IPS-NIHi7 (cell line): ENCODE measurements around the gene DYSF.
A peak's percentile ranks its signal among the peaks of the same experiment; 100 is the strongest.
"Not testable (repeated sequence)": the region's sequence is repeated elsewhere in the genome, so short reads cannot be mapped to it uniquely, and the experiment has no call there.

Experiments
- DNase-seq: peaks from one replicate; pipeline ENCODE4 v3.0.0; 2012; ENCODE audit warnings: mixed read lengths; ENCODE audit errors: extremely low spot score

The DYSF gene

DNA sequence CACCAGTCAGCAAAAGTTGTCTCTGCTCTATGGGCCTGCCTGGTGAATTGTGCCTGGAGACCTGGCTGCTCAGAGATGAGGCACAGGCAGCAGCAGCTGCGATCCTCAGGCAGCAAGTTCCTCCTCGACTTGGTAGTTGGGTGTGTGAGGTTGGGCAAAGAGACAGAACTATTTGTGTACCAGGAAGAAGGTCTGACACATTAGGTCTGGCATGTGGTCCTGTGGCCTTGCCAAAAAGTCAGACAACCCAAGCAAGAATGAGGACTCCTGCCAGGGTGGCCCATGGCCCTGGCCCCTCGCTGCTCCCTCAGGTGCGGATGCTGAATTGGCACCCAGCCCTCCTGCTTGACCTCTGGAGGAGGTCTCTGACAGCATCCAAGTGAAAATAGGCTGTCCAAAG is 192.7 kb downstream of the DYSF start:
- DNase-seq = no peak

DNA sequence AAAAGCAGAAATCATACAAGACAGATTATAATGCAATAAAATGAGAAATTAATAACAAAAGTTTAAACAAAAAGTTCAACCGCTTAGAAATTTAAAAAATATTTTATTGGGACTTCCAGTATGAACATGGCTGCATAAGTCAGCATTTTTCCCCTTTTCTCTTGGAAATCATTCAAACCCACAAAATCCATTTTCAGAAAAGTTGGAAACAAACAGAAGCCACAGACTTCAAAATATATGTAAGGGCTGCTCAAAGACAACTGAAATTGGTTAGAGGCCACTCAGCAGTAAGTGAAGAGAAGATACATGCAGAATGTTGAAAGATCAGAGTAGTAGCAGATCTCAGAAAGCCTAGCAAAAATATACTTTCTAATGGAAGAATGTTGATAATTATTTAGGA is 194.0 kb downstream of the DYSF start:
- no peak for DNase-seq

DNA sequence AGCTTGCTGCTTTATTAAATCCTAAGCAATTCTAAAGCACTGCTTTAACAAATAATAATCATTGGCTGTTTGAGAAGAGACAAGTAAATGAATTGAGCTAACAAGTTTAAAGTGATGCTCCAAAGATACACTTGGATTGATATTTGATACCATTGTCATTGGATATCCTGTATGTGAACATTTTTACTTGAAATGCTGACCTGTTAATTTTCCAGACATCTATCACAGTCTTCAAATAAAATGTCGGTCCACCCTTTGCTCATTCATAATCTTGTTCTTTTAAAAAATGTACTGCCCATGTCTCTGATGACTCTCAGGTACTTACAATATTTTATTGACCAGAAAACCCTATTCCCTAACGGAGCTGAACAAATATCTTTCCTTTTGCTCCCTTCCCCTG is 202.1 kb downstream of the DYSF start:
- no peak for DNase-seq

DNA sequence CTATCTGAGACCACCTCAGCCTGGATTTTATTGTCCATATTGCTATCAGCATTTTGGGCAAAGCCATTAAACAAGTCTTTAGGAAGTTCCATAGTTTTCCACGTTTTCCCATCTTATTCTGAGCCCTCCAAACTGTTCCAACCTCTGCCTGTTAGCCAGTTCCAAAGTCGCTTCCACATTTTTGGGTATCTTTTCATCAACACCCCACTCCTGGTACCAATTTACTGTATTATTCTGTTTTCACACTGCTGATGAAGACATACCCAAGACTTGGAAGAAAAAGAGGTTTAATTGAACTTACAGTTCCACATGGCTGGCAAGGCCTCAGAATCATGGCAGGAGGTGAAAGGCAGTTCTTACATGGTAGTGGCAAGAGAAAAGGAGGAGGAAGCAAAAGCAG is 204.9 kb downstream of the DYSF start:
- not testable (repeated sequence) for DNase-seq

DNA sequence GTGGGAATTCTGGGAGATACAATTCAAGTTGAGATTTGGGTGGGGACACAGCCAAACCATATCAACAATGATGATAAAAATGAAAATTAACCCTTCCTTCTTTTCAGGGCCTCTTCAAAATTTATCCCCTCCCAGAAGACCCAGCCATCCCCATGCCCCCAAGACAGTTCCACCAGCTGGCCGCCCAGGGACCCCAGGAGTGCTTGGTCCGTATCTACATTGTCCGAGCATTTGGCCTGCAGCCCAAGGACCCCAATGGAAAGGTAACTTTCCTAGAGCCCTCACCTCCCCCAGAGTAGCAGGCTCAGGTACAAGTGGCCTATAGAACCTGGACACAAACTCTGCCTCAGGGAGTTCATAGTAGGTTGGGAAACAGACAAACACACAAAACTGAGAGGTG is 205.4 kb downstream of the DYSF start:
- DNase-seq = no peak

DNA sequence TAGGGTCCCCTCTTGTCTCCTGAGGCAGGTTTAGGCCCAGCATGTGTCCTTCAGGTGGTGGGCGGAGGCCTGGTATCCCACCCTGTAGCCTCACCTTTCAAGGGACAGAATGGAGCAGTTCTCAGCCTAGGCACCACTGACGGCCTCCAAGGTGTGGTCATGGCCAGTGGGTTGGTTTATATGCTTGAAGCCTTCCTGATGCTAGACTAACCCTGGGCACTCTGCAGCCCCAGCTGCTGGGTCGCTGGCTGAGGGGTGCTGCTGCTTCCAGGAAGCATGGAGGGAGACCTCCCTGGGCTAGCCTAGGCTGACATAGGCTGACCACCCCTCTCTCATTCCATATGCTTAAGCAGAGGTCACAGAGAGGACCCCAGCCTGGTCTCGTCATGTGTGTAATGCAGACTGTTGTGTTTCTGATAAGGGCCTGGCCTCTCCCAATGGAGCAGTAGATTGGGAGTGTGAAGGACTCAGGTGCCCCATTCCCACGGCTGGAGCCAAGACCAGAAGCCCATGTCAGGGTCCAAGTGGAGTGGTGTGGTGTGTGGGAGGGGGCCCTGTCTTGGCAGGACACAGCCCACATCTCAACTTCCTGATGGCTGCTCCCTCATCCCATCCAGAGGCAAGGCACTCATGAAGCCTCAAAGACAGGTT is 206.6 kb downstream of the DYSF start:
- DNase-seq = no peak

DNA sequence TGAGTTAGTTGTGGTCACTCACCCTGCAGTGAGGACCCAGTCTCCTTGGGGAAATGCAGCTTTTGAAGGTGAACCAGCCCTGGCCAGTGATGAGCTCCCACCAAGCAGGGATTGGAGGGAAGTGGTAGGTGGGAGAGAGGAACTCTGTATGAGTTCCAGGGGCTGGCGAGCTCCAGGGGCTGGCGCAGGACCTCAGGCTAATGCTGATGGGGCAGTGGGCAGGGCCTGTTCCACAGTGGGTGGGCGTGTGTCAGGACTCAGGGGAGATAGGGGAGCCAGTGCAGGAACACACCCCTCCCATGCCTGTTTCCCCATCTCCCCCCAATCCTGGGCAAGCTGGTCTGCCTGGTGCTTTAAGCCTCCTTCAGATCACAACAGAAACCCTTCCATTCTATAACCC is 208.4 kb downstream of the DYSF start:
- DNase-seq = peak; percentile 10

DNA sequence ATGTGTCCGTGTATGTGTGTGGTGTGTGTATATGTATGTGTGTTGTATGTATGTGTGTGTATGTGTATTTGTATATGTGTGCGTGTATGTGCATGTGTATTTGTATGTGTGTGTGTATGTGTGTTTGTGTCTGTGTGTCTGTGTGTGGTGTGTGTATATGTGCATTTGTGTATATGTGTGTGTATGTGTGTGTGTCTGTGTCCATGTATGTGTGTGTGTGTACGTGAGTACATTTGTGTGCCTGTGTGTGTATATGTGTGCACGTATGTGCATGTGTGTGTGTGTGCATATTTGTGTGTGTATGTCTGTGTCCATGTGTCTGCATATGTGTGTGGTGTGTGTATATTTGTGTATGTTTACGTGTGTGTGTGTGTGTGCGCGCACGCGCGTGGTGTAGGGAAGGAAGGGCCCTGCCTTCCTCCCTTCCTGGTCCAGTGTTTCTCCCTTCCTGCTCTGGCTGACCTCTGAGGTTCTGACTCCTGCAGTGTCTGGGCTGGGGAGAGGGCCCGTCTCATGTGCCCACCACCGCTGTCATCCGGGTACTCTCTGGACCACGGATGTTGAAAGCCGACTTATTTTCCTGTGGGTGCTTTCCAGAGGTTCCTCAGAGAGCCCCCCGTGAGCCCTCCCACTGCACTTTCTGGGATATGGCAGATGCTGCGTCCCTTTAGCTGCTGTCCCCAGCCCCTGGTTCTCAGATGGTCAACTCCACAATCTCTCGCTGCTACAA is 209.5 kb downstream of the DYSF start:
- DNase-seq = no peak

DNA sequence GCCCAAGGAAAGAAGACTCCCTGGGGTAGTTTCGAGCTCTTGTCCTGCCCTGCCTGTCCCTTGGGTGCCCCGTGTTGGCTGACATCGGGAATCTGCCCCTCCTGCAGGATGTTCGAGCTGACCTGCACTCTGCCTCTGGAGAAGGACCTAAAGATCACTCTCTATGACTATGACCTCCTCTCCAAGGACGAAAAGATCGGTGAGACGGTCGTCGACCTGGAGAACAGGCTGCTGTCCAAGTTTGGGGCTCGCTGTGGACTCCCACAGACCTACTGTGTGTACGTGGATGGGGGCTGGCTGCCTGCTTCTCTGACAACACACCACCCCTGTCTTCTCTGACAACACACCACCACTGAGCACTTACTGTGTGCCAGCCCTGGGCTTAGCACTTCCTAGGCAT is 210.8 kb downstream of the DYSF start:
- no peak for DNase-seq

DNA sequence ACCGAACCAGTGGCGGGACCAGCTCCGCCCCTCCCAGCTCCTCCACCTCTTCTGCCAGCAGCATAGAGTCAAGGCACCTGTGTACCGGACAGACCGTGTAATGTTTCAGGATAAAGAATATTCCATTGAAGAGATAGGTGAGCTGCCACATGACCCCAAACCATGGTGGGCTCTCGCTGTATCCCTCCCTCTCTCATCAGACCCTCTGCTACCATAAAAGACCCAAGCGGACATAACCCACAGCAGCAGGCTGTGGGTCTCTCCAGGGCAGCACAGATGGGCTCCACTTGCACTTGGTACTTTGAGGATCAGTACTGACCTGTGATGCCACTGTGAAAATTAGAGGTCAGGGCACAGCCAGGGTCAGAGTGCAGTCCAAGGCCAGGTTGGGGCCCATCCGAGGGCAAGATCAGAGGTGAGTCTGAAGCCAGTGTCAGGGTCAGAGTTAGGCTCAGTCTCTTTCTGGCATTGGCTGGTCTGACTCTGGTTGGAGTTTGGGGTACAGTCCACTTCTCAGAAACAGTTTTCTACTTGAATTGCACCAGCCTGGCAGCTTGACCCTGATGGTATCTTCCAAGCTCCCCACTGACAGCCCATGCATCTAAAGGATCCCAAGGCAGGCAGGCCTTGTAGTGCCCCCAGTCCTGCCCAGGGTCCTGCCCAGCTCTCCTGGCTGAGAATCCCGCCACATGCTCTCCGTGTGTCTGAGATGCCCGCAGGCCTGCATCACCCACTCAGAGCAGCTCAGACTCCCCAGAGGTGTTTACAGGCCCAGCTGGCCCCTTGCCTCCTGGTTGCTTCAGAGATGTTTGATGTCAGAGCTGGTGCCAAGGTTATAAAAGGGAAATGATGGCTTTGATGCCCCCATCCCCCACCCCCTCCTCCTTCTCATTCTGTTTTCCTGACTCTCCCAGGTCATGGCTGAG is 212.1 kb downstream of the DYSF start:
- no peak for DNase-seq

DNA sequence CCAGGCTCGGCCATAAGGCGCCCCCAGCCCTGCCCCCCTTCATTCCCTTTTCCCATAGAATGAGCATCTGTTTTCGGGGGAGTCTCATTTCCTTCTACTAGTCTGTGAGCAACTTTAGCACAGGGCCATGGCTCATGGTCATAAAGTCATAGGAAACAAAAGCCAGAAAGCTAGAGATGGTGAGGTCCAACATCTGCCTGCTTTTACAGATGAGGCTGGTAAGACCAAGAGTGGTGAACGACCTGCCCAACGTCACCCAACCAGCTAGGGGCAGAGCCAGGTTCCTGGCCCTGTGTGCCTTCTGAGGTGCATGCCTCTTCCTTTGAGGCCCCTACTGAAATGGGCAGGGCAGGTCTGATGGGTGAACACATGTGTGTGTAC is 212.7 kb downstream of the DYSF start:
- no peak for DNase-seq

DNA sequence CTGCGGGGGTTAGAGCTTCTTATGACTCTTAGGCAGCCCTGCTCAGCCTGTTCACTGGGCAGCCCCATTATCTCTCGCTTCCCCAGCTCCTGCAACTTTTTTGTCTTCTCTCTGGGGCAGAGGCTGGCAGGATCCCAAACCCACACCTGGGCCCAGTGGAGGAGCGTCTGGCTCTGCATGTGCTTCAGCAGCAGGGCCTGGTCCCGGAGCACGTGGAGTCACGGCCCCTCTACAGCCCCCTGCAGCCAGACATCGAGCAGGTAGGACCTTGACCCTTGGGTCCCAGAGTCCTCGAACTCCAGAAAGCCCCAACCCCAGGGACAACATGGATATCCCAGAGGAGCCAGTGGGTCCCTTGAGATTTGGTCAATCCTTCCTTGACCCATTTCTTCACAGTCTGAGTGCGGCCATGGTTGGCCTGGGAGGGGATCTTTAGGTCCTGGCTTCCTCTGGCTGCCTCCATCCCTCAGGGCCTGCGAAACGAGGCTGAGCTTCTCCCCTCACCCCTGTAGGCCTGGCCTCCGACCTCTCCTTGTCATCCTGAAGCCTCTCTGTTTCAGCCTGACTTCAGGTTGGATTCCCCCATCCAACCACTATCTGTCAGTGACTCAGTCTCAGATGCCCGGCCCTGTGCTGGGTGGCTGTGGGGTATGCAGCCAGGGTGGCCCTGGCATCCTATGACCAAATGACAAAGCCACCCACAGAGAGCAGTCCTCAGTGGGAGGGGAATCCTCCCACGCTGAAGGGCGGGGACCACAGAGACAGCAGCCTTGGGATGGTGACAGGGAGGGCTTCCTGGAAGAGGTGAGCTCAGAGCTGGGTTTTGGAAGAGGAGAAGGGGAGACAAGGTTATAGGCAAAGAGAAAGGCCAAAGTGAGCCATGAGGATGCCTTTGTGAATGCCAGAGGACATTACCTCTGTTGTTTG is 214.2 kb downstream of the DYSF start:
- peak; percentile 5 for DNase-seq

DNA sequence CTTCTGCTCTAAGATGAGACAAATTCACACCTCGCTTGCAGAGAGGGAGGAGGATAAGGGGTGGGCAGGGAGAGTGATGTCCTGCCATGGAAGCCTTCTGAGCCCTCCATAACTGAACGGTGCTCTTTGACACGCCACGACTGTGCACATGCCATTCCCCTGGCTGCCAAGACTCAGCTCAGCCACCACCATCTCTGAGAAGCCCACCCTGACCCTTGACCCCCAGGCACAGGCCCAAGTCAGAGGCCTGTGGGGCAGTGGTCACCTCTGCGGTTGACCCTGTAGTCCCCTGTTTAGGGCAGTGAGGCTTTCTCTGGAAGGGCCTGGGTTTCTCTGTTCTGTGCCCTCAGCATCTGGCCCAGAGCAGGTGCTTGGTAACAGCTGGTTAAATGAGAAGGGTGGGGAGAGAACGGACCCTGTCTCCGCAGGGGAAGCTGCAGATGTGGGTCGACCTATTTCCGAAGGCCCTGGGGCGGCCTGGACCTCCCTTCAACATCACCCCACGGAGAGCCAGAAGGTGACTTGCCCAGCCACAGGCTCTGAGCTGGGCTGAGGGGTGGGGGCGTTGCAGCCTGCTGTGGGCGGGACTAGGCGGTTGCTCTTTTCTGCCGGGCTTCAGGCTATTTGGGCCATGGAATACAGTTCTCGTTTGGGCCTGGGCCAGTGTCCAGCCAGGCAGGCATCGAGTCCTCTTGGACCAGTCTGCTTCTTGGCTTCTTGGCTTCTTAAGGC is 215.1 kb downstream of the DYSF start:
- peak; percentile 38 for DNase-seq

DNA sequence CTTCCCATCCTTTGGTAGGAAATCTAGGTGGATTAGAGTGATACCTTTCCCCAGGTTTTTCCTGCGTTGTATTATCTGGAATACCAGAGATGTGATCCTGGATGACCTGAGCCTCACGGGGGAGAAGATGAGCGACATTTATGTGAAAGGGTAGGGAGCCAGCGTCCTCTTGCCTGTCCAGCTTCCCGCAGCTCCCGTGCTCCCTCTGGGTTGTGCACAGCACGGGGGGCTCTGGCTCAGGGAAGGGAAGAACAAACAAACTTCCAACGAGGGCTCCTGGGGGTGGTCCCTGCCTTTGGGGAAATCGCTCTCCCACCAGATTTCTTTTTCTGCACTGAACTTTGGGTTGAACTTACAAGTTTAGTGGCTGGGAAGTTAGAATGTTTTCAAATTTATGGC is 215.7 kb downstream of the DYSF start:
- no peak for DNase-seq

DNA sequence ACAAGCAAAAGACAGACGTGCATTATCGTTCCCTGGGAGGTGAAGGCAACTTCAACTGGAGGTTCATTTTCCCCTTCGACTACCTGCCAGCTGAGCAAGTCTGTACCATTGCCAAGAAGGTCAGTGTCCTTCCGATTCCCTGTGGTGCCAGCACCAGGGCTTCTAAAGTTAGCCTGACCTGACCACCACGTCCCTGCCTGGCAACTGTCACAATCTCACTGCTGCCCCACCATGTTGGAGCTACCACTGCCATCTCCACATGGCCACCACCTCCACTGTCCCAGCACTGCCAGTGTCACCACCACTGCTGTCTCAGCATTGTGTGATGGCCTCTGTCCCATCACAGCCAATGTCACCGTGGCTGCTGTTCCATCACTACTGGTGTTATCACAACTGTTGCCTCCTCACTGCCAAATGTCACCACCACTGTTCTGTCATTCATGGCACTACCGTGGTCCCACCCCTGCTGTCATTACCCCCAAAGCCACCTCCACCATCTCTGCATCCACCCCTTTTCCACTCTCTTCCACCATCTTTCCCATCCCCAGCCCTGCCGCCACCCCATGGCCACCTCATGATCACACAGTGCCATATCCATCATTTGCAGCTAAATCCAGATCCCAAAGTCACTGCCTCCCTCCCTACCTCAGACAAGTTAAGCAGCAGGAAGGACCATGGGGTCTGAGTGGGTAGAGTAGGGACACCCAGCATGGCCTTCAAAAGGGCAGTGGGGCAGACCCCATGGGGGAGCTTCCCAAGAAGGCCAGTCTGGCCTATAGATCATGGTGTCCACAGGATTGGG is 216.5 kb downstream of the DYSF start:
- DNase-seq = no peak

DNA sequence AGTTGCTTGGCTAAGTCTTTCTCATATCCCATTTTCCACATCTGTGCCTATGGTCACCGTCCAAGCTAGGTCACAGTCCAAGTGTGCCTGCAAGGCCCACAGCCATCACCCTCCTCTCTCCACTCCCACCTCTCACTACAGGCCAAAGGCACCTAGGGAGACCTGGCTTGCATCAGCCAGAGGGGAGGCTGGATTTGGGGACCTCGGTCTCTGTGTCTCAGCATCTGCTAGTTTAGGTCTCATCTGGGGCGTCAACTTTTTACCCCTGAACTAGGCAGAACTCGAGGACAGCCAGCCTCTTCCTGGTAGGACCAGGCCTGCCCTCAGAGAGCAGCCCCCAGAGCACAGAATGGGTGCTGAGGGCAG is 217.1 kb downstream of the DYSF start:
- DNase-seq = no peak

DNA sequence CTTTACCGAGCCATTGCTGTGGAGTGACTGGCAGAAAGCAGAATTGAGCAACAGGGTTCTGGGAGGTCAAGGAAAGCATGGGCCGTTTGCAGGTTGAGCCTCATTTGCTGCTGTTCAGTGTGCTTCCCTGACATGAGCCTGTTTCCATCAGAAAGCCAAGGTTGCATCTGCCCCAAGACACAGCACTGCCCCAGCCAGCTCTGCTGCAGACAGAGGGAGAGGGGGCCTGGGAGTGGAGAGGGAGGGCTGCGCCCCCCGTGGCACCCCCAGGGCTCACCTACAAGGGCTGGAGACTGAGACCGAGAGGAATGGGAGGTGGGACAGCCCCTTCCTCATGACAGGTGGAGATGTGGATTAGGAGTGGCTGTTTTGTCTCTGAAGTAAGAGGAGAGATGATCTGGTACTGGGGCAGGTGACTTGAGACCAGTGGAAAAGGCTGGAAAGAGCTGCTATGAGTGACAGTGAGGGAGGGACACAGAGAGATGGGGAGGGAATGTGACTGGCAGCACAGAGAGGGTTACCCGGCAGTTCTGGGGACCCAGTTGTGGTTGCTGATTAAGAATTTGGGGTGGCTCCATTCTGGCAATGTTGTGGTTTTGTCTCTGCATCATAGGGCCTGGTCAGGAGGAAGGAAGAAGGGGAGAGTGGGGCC is 218.0 kb downstream of the DYSF start:
- no peak for DNase-seq

DNA sequence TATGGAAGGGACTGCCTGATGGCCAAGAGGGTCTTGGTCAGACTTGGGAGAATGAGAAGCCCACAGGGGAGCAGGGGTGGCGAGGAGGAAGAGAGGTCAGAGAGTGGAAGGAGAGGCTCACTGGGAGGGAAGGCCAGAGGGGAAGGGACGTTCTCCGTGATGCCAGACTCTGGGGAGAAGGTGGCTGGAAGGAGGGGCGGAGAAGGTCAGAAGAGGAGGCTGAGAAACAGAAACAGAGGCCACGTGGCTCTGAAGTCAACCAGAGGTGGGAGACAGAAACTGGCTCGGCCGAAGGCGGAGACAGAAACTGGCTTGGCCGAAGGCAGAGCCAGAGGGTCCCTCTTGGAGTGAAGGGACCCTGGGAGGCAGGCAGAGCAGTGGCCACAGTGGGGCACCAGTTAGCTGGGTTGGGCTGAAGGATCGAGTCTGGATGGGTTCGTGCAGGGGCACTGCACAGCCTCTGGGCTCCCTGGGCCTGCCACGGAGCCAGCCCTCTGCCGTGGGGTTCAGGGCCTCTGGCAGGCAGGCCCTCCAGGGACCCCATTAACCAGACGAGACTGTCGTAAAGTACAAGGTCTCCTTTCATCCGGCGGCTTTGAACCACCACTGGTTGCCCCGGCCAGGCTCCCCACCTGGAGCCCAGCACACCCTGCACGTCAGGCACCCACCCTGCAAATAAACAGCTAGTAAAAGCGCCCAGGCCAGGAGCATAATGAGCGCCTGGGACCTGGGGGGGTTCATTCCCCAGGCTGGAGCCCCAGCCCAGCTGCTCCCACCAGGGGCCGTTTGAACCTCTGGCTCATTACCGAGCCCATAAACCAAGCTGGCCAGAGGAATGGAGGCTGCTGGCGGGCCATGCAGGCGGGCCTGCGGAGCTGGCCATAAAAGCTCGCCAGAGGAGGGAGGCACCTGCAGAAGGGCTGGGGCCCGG is 218.8 kb downstream of the DYSF start:
- peak; percentile 78 for DNase-seq
